Common myeloid progenitor, CD34-positive (primary cell): ENCODE results near the gene AATK.

Experiments
- CTCF ChIA-PET: fragments of 350-600 bp; sonication (Branson Sonifier 250); formaldehyde crosslinking; loops from one replicate; lab custom pipeline; 2021; ENCODE audit warnings: antibody characterized with exemption; lab: Charles Lee
- POLR2A ChIA-PET: fragments of 350-600 bp; sonication (Branson Sonifier 250); formaldehyde crosslinking; loops from one replicate; lab custom pipeline; 2021; ENCODE audit warnings: antibody characterized with exemption; lab: Charles Lee
- DNase-seq, 3 donors: peaks; one replicate each; pipeline versions ENCODE4 v3.0.0 to v3.0.0-alpha.2; 2013
- H3K27ac ChIP-seq, 2 experiments: 1 replicate in 1 of 2; 2 replicates in 1 of 2; pipeline ENCODE4 v1.7.0; 2013; ENCODE audit warnings: inconsistent platforms in 2 of 2, low read length in 2 of 2, mild to moderate bottlenecking in 2 of 2, low read depth in 1 of 2, moderate library complexity in 1 of 2; ENCODE audit not compliant: severe bottlenecking in 2 of 2, insufficient read depth in 1 of 2, poor library complexity in 1 of 2
- H3K27me3 ChIP-seq, 5 experiments: replicated peaks in 2 of 5; 1 replicate in 3 of 5; 2 replicates in 2 of 5; pipeline versions ENCODE4 v1.6.1 to v1.7.0; 2013; ENCODE audit warnings: low read length in 4 of 5, mild to moderate bottlenecking in 2 of 5, moderate library complexity in 2 of 5, inconsistent platforms in 1 of 5; ENCODE audit not compliant: insufficient read depth in 5 of 5, control insufficient read depth in 4 of 5
- H3K36me3 ChIP-seq, 4 experiments: 1 replicate in 2 of 4; 2 replicates in 2 of 4; pipeline versions ENCODE4 v1.6.1 to v1.7.0; 2013; ENCODE audit warnings: low read length in 3 of 4, control low read depth in 1 of 4, mild to moderate bottlenecking in 1 of 4; ENCODE audit not compliant: control insufficient read depth in 4 of 4, insufficient read depth in 4 of 4
- H3K4me1 ChIP-seq, 4 experiments: 1 replicate in 3 of 4; 2 replicates in 1 of 4; pipeline versions ENCODE4 v1.6.1 to v1.7.1; 2013; ENCODE audit warnings: low read length in 3 of 4, mild to moderate bottlenecking in 3 of 4, control low read depth in 1 of 4, inconsistent platforms in 1 of 4, moderate library complexity in 1 of 4; ENCODE audit not compliant: control insufficient read depth in 4 of 4, insufficient read depth in 4 of 4; ENCODE audit errors: control extremely low read depth in 1 of 4
- H3K4me3 ChIP-seq, 7 experiments: 1 replicate in 4 of 7; 2 replicates in 3 of 7; pipeline versions ENCODE4 v1.5.1 to v1.7.0; 2013; ENCODE audit warnings: mild to moderate bottlenecking in 7 of 7, low read length in 6 of 7, moderate library complexity in 6 of 7, inconsistent platforms in 2 of 7, low read depth in 2 of 7, control low read depth in 1 of 7; ENCODE audit not compliant: insufficient read depth in 4 of 7, control insufficient read depth in 1 of 7; ENCODE audit errors: extremely low read depth in 1 of 7
- H3K9me3 ChIP-seq, 5 experiments: 1 replicate in 4 of 5; 2 replicates in 1 of 5; pipeline versions ENCODE4 v1.6.1 to v1.7.1; 2013; ENCODE audit warnings: low read length in 4 of 5, mild to moderate bottlenecking in 2 of 5, inconsistent platforms in 1 of 5, low read depth in 1 of 5, moderate library complexity in 1 of 5; ENCODE audit not compliant: control insufficient read depth in 4 of 5, insufficient read depth in 2 of 5; ENCODE audit errors: control extremely low read depth in 1 of 5
- WGBS: methylation state at CpG from one replicate; pipeline ENCODE4 v1.1.5; 2013; ENCODE audit not compliant: insufficient coverage; 5-methylcytosine and 5-hydroxymethylcytosine counted together

AATK gene

DNA sequence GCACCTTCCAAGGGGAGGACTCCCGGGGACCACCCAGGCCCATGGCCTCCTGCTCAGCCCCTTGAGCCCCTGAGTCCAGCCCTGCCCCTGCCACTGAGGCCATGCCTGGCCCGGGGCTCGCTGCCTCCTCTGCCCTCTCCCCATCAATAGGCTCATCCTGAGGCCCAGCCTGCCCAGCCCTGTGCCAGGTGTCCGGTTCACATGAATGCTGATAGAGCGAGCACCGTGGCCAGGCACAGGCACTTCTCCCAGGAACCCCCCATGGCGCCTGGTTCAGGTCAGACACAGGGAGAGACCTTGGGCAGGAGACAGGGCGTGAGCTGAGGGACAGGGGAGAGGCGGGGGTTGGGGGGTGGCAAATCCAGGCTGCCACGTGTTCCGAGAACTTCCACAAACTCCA lies 3.5 kb downstream of the AATK start:
- H3K36me3 ChIP-seq, result no peaks in the 10 kb centered on the region
- no peaks in the 10 kb centered on the region for H3K9me3 ChIP-seq
- 99% methylated on average over 9 of the region's 11 CpGs for WGBS
- no peak overlapping the region for H3K4me3 ChIP-seq
- H3K27me3 ChIP-seq, result peaks cover 0 to 9% (median 0%) of the 10 kb centered on the region in 5 experiments
- ChIA-PET POLR2A (no interaction called here), CTCF (no interaction called here)
- H3K4me1 ChIP-seq, result peaks cover 0 to 30% (median 27%) of the 10 kb centered on the region in 4 experiments
- no peak for DNase-seq
- no peak overlapping the region for H3K27ac ChIP-seq

DNA sequence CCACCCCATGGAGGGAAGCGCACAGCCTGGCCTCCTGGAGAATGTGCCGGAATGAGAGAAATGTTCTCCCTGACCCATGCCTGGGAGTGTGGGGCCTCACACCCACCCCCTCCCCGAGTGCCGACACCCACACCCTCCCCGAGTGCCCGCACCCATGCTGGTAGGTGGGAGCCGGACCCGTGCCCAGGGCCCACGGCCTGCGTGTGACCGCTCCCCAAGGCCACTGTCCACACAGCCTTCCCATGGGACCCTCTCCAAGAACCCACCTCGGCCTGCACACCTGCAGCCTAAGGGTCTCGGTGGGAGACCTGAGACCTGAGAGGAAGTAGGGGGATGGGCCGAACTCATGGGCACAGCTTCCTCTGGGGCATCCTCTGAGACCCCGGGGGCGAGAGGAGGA lies 4.0 kb downstream of the AATK start:
- Histone ChIP-seq H3K9me3 (no peaks in the 10 kb centered on the region), H3K4me1 (peaks cover 0 to 30% (median 27%) of the 10 kb centered on the region in 4 experiments), H3K36me3 (no peaks in the 10 kb centered on the region), H3K27me3 (peaks cover 0 to 9% (median 0%) of the 10 kb centered on the region in 5 experiments), H3K27ac (no peak overlapping the region), H3K4me3 (no peak overlapping the region)
- POLR2A ChIA-PET, result interaction anchor here (0.6 kb wide), 1 partner anchor 18 kb away, joined by 4 read pairs; no protein-coding TSS in a partner anchor
- WGBS, result 96% methylated on average over 6 of the region's 16 CpGs
- no peak for DNase-seq
- CTCF ChIA-PET, result no interaction called here

DNA sequence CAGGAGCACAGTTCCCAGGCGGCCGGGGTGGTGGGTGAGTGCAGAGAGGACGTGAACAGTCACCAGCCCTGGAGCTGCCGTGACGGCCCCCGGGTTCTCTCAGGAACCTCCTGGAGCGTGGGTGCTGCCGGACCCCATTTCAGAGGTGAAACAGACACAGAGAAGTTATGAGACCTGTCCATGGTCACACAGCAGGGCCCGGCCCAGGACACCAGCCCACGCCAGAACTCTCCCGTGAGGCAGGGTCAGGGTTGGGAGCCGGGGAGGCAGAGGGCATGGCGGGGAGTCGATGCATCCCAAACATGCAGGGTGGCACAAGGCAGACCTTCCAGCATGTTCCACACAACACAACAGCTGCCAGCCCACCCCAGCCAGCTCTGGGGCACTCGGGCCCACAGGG lies 4.5 kb downstream of the AATK start:
- Histone ChIP-seq H3K9me3 (no peaks in the 10 kb centered on the region), H3K4me1 (peaks cover 0 to 28% (median 24%) of the 10 kb centered on the region in 4 experiments), H3K36me3 (no peaks in the 10 kb centered on the region), H3K4me3 (no peak overlapping the region), H3K27me3 (peaks cover 0 to 5% (median 0%) of the 10 kb centered on the region in 5 experiments), H3K27ac (no peak overlapping the region)
- ChIA-PET POLR2A (interaction anchor here (0.6 kb wide), 1 partner anchor 18 kb away, joined by 4 read pairs; no protein-coding TSS in a partner anchor), CTCF (no interaction called here)
- WGBS, result 96% methylated on average over 12 of the region's 15 CpGs
- no peak for DNase-seq

DNA sequence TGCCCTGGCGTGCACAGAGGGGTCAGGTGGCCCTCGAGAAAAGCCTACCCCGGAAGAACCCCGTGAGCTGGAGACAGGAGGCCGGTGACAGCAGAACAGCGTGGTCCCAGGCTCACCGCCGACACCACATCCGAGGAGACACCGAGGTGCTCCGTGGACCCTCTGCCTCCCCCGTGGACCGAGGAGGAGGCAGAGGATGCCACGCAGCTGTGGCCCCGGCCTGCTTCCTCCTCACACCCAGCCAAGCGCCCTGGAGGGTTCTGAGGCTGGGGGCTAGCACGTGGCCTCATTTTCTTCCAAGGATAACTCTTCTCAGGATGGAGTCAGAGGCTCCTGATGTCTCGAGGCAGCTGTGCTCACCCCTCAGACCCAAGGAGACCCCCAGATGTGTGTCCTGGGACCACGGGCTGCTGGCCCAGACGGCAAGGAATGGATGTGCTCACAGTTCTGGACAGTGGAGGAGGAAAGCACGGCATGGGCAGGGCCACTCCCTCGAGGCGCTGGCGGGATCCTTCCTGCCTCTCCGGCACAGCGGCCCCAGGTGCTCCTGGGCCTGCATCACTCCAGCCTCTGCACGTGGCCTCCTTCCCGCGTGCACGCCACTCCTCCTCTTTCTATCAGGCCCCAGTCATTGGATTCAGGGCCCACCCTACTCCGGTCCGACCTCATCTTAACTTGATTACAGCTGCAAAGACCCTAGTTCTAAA lies 5.1 kb downstream of the AATK start:
- ChIA-PET CTCF (no interaction called here), POLR2A (interaction anchor here (0.6 kb wide), 1 partner anchor 19 kb away, joined by 4 read pairs; no protein-coding TSS in a partner anchor)
- Histone ChIP-seq H3K4me1 (peaks cover 0 to 26% (median 22%) of the 10 kb centered on the region in 4 experiments), H3K4me3 (peak overlapping the region in 4 of 7 experiments; percentile 13 to 62 (median 58)), H3K9me3 (no peaks in the 10 kb centered on the region), H3K27me3 (peaks cover 0 to 4% (median 0%) of the 10 kb centered on the region in 5 experiments), H3K36me3 (no peaks in the 10 kb centered on the region), H3K27ac (peak overlapping the region in 1 of 2 experiments; percentile 5)
- DNase-seq, result peak; percentile 14 to 47 (median 41)
- 44% methylated on average over 23 of the region's 32 CpGs for WGBS

DNA sequence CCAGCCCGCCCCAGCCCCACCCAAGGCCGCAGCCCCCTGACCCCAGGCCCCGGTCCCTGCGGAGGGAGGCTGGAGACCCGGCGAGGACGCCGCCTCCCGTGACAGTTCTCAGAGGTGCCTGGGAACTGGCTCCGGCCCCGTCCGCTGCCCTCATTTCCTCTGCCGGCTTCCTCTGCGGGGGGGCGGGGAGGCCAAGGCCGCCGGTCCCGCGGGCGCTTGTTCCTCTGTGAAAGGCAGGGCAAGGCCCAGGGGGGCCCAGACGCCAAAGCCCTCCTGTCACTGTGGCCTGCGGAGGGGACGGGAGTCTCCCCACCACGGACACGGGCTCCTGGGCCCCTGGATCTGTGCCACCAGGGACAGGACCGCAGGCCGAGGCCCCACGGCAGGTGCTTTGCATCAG lies 5.7 kb downstream of the AATK start:
- peak overlapping the region in 1 of 2 experiments; percentile 5 for H3K27ac ChIP-seq
- POLR2A ChIA-PET, result no interaction called here
- peak in 2 of 3 donors; percentile 42 to 53 for DNase-seq
- H3K9me3 ChIP-seq, result no peaks in the 10 kb centered on the region
- H3K36me3 ChIP-seq, result no peaks in the 10 kb centered on the region
- H3K4me3 ChIP-seq, result peak overlapping the region in 6 of 7 experiments; percentile 13 to 62 (median 50)
- CTCF ChIA-PET, result no interaction called here
- under 1% methylated on average over 26 of the region's 28 CpGs for WGBS
- no peaks in the 10 kb centered on the region for H3K27me3 ChIP-seq
- H3K4me1 ChIP-seq, result peaks cover 0 to 22% (median 19%) of the 10 kb centered on the region in 4 experiments

DNA sequence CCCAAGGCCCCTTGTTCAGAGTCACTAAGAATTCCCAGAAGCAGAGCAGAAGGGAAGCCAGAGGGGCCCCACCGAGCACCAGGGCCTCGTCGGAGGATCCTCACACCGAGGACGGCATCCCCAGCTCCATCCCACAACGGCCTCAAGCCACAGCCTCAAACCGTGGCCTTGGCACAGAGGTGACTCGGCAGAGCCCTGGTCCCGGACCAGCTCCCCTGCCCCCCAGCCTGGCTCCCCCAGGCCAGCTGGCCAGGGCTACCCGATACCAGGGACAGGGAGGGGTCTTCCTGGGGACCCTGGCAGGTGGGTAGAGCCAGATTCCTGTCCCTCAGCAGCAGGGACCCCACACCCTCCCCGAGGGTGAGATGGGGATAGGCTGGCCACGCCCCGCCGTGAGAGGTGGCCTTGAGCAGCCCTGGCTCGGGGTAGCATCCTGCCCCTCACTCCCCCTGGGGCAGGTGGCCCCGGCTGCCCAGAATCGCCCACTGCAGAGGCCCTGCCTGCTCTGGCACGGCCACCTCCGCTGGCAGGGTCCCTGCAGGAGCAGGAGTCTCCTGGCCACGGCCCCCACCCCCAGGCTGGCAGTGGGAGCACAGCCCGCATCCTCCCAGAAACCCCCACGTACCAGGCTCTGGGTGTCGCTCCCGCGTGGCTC lies 6.3 kb downstream of the AATK start:
- 48% methylated on average over 22 of the region's 25 CpGs for WGBS

More for the DNA sequence above, 6.3 kb downstream of the AATK start:
- Histone ChIP-seq H3K4me3 (peak overlapping the region in 6 of 7 experiments; percentile 13 to 62 (median 50)), H3K27ac (no peak overlapping the region), H3K36me3 (no peaks in the 10 kb centered on the region), H3K9me3 (no peaks in the 10 kb centered on the region), H3K4me1 (peaks cover 0 to 22% (median 18%) of the 10 kb centered on the region in 4 experiments), H3K27me3 (no peaks in the 10 kb centered on the region)
- DNase-seq, result peak in 1 of 3 donors; percentile 15
- ChIA-PET CTCF (interaction anchor here (2.0 kb wide), 1 partner anchor 17 kb away, joined by 6 read pairs; no protein-coding TSS in a partner anchor), POLR2A (no interaction called here)
